Ishikawa (cell line): Measurements from ENCODE around the gene IL37.

Experiments
- CEBPB ChIP-seq: IDR thresholded peaks from 2 replicates; pipeline ENCODE4 v1.6.1; 2012
- CREB1 ChIP-seq: IDR thresholded peaks from 2 replicates; pipeline ENCODE4 v1.6.1; 2012; ENCODE audit warnings: low read depth
- EGR1 ChIP-seq: IDR thresholded peaks from 2 replicates; pipeline ENCODE4 v1.6.1; 2012
- EP300 ChIP-seq: IDR thresholded peaks from 2 replicates; pipeline ENCODE4 v1.6.1; 2012; ENCODE audit warnings: borderline replicate concordance
- FOXM1 ChIP-seq: IDR thresholded peaks from 2 replicates; pipeline ENCODE4 v1.6.1; 2012; ENCODE audit warnings: low read depth, borderline replicate concordance
- MAX ChIP-seq: IDR thresholded peaks from 2 replicates; pipeline ENCODE4 v1.6.1; 2012
- NFIC ChIP-seq: IDR thresholded peaks from 2 replicates; pipeline ENCODE4 v1.6.1; 2012
- RAD21 ChIP-seq: IDR thresholded peaks from 2 replicates; pipeline ENCODE4 v1.6.1; 2012; ENCODE audit warnings: low read depth
- REST ChIP-seq: IDR thresholded peaks from 2 replicates; pipeline ENCODE4 v1.6.1; 2012; ENCODE audit warnings: low read depth, mild to moderate bottlenecking
- TAF1 ChIP-seq: IDR thresholded peaks from 2 replicates; pipeline ENCODE4 v1.6.1; 2012; ENCODE audit warnings: low read depth, mild to moderate bottlenecking
- TCF12 ChIP-seq: IDR thresholded peaks from 2 replicates; pipeline ENCODE4 v1.6.1; 2012; ENCODE audit warnings: low read depth
- TEAD4 ChIP-seq: IDR thresholded peaks from 2 replicates; pipeline ENCODE4 v1.6.1; 2012
- USF1 ChIP-seq: IDR thresholded peaks from 2 replicates; pipeline ENCODE4 v1.6.1; 2012
- YY1 ChIP-seq: IDR thresholded peaks from 2 replicates; pipeline ENCODE4 v1.6.1; 2012; ENCODE audit warnings: low read depth
- ZBTB7A ChIP-seq: IDR thresholded peaks from 2 replicates; pipeline ENCODE4 v1.6.1; 2012; ENCODE audit warnings: low read depth

The IL37 gene

GRCh38 chr2:112947374-112947773, 36.4 kb downstream of the IL37 start:
- TF ChIP-seq CREB1 = no peak
- TF ChIP-seq EGR1 = no peak
- TF ChIP-seq RAD21 = no peak
- TF ChIP-seq REST = no peak
- TF ChIP-seq YY1 = no peak
- no peak for TF ChIP-seq MAX
- TF ChIP-seq NFIC = no peak
- no peak for TF ChIP-seq TCF12
- TF ChIP-seq TEAD4 = no peak
- no peak for TF ChIP-seq TAF1
- no peak for TF ChIP-seq EP300
- no peak for TF ChIP-seq ZBTB7A
- no peak for TF ChIP-seq USF1
- no peak for TF ChIP-seq FOXM1
- no peak for TF ChIP-seq CEBPB

- TF ChIP-seq MAX (no peak), RAD21 (no peak), ZBTB7A (no peak), CREB1 (no peak)
These were observed 38.5 kb downstream of the IL37 start for GRCh38 chr2:112949456-112949855.

- TF ChIP-seq ZBTB7A = no peak
- TF ChIP-seq FOXM1 = no peak
- TF ChIP-seq YY1 = no peak
- no peak for TF ChIP-seq CREB1
- TF ChIP-seq EP300 = no peak
- no peak for TF ChIP-seq TCF12
- no peak for TF ChIP-seq TEAD4
- no peak for TF ChIP-seq CEBPB
- TF ChIP-seq MAX = no peak
- TF ChIP-seq RAD21 = no peak
- no peak for TF ChIP-seq REST
- TF ChIP-seq TAF1 = no peak
- TF ChIP-seq USF1 = no peak
- no peak for TF ChIP-seq NFIC
- TF ChIP-seq EGR1 = no peak
These were observed 43.4 kb downstream of the IL37 start for GRCh38 chr2:112954364-112954763.

- TF ChIP-seq TAF1 (no peak), REST (no peak), TCF12 (no peak), TEAD4 (no peak), CEBPB (no peak), USF1 (no peak)
These were observed 46.5 kb downstream of the IL37 start for GRCh38 chr2:112957511-112957910.
